ELF-1 (cell line): Measurements from ENCODE around the gene SERPINE3.

Experiments used
- DNase-seq: peaks from one replicate; pipeline ENCODE4 v3.0.0-alpha.2; 2016; ENCODE audit warnings: low read depth, low spot score

The SERPINE3 gene

DNA sequence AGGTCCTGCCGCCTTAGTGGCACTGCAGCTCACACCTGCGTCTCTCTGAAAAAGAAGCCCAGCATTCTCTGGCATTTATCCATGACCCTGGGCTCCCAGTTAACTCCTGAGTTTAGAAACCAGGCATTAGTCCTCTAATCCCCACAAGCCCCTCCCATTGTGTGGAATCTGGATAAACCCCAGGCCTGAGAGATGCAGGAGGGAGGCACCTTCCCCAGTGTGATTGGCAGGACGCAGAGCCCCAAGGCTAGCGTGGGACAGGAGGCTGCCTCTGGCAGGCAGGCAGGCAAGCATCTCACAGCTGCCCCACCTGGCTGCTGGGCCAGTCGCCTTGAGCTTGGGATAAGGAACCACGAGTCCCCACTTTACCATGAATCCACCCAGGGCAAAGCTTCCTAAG lies 11.0 kb upstream of the SERPINE3 start:
- peak; percentile 83 for DNase-seq

DNA sequence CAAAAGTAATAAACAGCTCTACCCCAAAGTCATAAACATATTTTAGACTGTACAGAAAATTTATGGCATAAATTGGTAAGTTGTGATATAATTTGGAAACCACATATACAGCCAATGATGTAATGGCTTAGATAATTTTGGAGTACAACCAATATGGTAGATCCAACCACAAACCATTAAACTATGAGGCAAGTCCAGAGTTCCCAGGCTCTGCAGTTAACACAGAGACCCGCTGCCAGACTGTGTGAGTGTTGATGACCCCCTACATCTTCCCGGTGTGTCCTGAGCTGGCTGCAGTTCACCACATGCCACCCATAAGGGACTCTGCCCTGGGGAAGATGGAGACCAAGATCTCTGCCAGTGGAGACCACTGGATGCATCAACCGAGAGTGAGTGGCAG lies 9.9 kb upstream of the SERPINE3 start:
- DNase-seq: no peak

DNA sequence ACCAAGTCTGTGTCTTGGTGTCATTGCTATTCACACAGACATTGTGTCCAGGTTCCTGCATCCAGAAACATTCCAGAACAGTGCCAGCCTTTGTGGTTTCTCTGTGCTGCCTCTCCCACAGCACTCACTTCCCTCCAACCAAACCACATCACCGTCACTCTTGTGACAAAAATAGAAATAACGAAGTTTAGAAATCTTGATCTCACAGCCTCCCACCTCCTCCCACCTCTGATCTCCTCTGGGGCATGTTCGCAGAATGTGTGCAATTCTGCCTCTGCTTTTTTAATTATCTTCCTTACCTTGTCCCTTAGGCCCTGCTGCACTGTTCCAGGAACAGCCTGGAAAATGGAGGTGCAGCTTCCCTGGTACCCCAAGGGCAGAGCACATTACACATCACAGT lies 8.7 kb upstream of the SERPINE3 start:
- DNase-seq: no peak

DNA sequence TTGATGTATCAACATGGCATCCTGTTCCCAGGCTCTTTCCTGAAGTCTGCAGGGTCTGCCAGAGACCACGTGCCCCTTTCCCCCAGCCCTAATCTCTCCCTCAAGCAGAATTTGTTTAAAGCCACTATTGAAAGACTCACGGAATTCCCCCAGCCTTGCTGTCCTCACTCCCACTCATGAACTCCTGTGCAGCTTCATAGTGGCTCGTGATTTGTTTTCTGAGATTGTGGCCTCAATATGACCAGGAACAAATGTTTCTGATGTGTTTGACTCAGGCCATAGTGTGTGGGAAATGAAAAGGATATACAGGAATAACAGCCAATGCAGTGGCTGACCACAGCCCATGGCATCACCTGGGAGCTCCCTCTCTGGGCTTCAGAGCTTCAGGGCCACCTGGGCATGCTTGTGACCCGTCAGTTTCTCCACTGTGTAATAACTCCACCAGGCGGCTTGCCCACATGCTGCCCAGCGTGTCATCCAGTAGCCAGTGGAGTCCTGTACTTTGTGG lies 8.1 kb upstream of the SERPINE3 start:
- no peak for DNase-seq

DNA sequence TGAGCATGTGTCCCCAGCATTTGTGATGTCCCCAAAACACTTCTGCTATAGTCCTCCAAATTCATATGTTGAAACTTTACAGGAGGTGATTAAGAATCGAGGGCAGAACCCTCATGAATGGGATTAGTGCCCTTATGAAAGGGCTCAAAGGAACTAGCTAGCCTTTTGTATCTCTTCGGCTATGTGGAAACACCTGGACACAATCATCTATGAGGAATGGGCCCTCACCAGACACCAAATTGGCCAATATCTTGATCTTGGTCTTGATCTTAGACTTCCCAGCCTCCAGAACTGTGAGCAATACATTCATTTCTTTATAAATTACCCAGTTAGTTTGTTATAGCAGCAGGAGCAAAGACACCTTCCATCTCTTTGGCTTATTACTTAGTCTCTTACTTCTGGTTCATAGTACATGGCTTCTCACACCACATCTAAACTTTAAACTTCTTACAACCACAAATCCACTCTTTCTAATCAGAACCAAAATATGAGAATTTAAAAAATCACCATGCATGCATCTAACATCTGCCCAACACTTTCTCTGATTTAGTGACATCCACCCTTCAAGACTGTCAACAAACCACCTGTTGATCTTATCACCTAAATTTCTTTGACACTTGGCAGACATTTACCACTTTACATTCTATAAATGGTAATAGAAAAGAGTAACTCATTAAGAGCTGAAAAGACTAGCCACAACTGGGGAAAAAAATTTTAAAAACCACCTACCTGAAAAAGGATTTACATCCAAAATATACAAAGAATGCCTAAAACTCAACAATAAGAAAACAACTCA lies 6.7 kb upstream of the SERPINE3 start:
- DNase-seq: no peak

DNA sequence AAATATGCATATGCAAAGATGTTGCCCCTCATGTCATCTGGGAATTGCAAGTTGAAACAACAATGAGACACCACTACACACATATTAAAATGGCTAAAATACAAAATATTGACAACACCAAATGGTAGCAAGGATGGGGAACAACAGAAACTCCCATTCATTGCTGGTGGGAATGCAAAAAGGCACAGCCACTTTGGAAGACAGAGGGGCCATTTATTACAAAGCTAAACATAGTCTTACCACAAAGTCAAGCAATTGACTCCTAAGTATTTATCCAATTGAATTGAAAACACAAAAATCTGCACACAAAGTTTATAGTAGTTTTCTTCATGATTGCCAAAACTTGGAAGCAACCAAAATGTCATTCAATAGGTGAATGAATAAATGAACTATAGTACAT lies 6.1 kb upstream of the SERPINE3 start:
- DNase-seq: no peak

DNA sequence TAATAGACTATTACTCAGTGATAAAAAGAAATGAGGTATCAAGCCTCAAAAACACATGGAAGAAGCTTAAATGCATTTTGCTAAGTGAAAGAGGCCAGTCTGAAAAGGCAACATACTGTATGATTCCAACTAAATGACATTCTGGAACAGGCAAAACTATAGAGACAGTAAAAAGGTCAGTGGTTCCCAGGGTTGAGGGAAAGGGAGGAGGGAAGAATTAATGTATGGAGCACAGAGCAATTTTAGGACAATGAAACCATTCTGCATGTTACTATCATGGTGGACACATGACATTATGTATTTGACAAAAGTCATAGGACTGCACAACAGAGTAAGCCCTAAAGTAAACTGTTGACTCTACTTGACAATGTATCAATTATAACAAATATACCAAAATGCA lies 5.7 kb upstream of the SERPINE3 start:
- DNase-seq: no peak

DNA sequence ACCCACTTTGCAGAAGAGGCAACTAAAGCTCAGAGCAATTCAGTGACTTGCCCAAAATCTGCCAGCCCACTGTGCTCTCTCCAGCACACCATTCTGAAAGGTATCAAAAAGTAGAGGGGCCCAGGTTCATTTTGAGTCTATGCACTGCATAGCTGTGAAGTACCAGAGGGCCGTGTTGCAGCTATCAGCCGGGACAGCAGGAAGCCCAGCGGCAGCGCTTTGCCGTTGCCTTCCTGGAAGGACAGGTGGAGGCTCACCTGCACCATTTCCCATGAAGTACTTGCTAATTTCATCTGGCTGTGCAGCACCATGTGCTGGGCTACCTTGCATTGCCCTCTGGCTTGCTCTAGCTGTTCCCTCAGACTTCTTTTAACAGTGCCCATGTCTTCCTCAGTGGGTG lies 2.7 kb upstream of the SERPINE3 start:
- DNase-seq: no peak

DNA sequence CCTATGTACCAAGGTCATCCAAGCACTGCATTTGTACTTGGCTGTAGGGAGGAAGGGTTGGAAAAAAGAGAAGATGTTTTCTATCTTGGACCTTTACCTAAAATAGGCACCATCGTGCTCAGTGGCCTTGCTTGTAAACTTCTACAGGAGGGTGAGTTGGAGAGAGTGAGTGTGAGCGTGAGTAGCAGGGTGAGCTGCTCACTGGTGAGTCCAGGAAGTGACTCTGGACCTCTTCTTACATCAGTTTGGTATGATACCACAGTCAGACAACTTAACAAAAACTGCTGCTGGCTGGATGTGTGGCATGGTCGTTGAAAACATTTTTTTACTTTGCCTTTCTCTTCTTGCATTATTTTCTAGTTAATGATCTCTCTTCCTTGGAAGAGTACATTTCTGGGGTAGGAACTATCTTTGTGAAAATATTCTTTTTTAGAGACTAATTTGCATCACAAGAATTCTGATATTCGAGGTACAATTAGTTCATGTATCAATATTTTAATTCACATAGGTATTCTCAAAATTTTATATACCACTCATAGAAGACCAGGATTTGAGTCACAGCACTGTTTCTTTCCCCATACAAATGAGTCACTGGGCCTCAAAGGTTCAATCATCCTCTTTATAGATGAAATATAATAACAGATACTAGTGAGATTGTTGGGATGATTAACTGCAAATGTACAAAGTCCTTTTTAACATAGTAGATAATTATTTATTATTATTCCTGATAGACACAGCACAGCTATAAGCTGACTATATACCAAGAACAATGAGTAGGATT lies 651 bp downstream of the SERPINE3 start:
- DNase-seq: no peak

DNA sequence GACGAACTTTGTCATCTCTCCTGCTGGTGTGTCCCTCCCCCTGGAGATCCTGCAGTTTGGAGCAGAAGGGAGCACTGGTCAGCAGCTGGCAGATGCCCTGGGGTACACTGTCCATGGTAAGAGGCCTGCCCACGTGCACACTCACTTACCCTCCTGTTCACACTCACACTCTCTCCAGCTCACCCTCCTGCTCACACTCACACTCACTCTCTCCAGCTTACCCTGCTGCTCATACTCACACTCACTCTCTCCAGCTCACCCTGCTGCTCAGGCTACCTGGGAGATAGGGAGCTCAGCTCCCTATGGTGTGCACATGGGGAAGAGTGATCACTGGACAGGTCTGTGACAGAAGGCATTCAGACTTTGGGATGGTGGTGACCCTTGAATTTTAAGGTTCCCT lies 1.7 kb downstream of the SERPINE3 start:
- no peak for DNase-seq

DNA sequence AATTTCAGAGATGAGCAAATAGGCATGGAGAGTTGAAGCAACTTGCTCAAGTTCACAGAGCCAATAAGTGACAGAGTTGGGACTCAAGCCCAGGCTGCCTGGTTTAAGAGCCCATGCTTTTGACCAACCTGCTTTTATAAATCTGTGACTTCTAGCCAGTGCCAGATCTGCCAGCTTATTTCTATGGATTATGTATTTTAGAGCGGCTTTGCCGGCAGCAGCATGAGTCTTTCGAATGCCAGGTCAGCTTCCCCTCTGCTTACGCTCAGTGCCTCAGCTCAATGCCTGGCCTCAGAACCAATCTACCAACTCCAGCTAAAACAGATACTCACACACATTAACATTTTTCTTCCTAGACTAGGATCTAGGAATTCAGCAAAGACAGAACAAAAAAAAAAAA lies 2.3 kb downstream of the SERPINE3 start:
- no peak for DNase-seq

DNA sequence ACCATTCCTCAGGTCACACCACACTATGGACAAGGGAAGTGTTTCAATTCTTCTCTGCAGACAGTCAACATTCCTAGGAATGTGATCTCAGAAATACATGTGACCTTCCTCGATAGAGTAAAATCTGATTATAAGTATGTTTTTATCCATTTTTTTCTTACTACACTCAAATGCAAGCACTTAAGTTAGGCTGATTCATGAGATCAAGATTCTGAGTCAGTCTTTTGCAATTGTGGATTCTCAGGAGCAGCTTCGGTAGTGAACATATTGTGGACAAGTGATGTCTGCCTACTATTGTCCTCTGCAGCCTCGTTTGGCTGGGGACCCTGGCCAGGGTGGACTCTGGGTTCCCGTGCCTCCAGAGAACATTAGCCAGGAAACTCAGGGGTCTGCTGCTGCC lies 3.2 kb downstream of the SERPINE3 start:
- DNase-seq: no peak

DNA sequence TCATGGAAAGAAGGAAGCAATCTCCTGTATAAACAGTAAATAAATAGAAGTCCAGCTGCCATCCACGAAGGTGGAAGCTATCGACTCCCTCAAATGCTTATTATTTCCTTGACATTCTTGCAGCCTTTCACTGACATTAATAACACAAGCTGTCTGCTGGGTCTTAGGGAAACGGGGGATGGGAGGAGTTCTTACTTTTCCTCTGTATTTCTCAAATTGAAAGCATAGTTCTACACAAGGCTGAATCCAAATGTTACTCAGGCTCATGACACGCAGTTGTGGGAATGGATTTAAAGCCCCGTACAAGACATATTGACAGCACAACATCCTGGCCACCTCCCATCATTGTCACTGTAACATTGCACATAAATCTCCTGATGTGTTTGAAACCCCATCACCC lies 4.0 kb downstream of the SERPINE3 start:
- DNase-seq: no peak

DNA sequence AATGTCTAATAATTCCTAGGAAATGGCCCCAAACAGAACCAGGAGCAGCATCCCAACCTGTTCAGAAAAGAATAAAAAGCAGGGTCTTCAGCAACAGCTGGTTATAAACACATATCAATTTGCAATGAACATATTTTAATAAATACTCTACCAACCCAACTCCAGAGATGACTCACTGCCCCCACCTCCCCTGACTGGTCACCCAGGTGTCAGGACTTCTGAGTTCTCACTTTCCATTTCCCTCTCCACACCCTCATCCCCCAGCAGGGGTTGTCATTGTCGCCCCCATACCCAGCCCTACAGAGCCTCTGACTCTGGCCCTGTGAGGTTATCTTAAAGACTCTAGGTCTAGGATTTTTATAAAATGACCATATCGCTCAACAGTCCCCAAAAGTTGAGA lies 6.9 kb downstream of the SERPINE3 start:
- no peak for DNase-seq

DNA sequence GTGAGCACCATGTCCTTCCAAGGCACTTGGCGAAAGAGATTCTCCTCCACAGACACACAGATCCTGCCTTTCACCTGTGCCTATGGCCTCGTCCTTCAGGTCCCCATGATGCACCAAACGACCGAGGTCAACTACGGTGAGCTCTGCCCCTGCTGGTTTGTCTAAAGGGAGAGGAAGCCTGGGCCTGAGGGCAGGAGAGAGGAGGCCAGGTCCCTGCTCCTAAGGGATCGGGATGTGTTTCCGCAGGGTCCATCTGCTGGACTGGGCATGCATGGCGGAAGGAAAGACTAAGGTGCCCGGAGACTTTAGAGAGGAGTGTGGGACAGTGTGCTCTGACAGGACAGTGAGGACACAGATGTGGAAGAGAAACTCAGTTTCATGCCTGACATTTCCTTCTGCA lies 7.6 kb downstream of the SERPINE3 start:
- peak; percentile 32 for DNase-seq

DNA sequence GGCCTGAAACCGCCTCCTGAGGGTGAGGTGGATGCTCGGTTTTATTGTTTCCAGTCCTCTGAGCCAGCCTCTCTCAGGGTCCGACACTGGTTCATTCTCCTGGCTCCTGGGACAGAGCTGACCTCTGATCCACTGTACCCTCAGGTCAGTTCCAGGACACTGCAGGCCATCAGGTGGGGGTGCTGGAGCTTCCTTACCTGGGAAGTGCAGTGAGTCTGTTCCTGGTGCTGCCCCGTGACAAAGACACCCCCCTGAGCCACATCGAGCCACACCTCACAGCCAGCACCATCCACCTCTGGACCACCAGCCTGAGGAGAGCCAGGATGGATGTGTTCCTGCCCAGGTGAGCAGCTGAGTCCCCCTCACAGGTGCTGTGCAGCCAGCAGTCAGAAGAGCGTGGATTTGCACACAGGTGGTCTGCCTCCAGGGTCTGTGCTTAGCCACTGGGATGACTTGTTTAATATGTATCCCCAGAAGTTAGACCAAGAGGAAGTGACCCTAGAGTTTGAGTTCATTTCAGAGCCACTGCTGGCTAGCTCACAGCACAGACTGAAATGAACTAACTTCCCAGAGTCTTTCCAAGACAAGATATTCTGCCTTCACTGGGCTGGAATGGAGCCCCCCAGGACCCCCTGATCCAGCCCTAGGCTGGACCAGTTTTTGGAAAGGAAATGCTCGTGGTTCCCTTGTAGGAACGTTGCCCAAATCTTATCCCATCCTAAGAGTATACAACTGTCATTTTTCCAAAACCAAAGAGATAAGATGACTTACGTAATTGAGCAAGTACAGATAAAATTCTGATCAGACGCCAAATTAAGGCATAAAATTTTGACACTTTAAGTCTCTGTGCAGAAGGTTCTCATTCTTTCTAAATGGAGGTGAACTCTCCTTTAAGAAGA lies 8.8 kb downstream of the SERPINE3 start:
- DNase-seq: no peak

DNA sequence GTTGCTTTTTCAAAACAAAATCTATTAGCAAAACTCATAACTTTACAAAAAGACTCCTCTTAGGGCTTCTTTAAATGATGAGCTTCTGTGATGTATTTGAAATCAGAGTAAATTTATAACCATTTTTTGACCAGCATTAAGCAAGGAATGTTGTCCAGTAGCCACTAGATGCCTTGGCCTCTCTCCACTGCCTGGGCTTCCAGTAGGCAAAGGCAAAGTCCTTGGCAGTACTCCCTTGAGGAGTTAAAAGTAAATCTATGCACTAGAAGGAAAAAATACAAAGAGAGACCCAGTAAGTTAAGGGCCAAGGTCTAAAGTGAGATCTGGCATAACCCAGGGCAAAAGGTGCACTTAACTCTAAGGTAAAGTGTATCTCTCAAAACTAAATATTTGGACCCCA lies 9.5 kb downstream of the SERPINE3 start:
- no peak for DNase-seq

DNA sequence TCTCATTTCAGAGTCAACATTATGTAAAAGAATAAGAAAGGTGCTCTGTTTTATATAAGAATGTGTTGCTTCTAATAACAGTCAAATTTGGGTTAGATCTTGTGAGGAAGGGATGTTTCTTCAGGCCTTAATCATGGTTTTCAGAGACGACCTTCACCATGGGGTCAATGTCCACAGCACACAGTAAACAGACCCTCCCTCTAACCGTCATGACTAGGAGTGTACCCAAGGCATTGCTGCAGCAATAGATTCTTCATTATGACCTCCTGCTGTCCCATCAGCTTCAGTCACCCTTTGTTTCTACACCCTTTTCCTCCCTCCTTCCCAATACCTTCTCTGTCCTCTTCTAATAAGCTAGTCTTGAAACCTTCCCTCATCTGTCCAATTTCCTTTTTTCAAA lies 15.7 kb downstream of the SERPINE3 start:
- no peak for DNase-seq

DNA sequence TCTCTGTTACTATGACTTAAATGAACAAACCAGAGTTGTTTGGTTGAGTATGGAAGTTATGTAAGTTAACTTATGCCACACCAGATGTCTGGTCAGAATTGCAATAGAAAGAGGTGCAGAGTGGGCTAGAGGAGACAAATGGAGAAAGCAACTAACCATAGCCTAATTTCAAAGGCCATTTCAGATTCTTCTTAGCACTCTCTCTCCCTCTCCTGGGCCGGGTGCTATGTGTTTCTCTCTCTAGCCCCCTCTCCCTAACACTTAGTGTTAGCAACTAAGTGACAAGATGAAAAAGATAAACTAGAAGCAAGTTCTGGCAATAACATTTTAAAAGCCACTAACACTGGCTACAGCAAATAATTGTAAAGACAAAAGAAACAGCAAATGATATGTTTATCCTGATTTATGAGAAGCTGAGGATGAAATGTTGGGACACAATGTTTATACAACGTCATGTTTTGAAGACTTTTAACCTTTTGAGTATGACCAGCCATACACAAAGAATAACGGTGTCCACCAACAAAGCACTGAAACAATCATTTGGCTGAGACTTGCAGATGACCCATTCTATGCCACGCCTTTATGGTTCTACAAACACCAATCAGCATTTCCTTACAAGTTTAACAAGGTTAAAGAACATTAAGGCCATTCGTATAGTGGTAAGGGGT lies 18.6 kb downstream of the SERPINE3 start:
- DNase-seq: no peak

DNA sequence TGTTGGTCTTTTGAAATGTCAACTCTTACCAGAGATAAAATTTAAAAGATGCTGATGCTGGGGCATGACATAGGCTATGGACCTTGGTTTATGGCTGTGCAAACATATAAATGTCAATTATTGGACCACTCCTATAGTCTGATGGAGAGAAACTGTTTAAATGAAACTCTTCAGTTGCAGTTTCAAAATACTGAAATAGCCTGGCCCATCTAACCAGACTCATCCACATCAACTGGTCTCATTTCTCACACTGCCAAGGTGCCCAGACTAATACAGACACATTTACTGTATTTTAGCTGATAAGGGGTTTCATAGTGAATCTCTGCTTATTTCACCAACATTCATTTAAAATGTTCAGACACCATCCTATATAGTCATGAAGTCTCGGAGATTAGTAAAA lies 19.9 kb downstream of the SERPINE3 start:
- no peak for DNase-seq

DNA sequence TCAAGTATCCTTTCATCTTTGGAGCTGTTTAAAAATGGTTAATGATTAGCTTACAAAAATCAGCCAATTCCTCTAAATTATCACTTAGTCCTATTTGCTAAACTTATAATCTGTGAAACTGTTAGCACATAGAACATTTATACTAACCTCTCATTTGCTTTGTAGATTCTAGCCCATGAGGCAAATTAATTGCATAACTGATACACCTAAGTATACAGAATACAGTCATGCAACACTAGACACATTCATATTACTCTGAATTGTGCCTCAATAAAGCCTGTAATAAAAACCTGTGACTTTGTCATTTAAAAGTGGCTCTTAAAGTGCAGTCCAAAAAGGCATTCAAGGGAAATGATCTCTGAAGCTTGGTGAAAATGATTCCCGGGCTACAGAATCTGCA lies 21.0 kb downstream of the SERPINE3 start:
- no peak for DNase-seq

DNA sequence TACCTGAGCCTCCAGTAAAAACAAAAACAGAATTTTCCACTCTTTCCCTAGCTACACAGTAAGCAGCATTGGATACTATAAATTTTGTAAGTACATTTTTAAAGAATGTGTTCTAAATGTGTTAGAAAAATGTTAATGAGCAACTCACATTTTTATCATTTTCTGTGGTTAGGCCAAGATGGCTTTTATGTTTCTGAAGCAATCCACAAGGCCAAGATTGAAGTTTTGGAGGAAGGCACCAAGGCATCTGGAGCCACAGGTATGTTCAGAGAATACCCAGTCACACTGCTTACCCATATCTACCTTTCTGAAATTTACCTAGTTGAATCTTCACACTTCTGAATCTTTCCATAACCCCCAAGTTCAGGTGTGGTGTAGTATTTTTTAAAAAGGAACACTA lies 21.6 kb downstream of the SERPINE3 start:
- no peak for DNase-seq
